ENCODE data around the gene F11. TPM values are rescaled to one million over a fixed set of nuclear protein-coding genes. Genes with fewer than 3 reads are reported as not detected.

The F11 gene
- total and polyA plus RNA-seq, 2 of the 13 experiments (the other 11 are each of a cell fraction or from before 2014, with no cell fraction given), result 35.1 to 58.0 TPM

DNA sequence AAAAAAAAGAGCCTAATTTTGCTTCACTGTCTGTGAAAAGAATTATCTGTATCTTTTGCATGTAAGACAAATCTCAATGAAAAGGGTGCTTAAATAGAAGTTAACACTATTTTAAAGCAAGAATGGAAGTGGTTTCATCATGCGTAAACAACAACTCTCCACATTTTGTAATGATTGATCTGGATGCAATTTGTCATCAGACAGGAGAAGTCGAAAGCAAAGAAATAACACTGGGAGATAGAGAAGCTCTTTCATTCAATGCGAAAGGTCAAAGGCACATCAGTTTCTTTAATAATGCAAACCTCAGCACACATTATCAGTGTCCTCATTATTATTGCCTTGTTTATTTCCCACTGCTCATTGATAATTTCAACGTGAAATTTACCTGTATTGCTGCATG, 29.9 kb upstream of the F11 start:
- Histone ChIP-seq H3K4me1 (ENCODE audit: insufficient read depth, low read length) (no peaks in the 10 kb centered on the region), H3K27ac (ENCODE audit: extremely low read length, insufficient read depth, low read length) (no peak overlapping the region), H3K79me2 (ENCODE audit: insufficient read depth, low read length) (no peaks in the 10 kb centered on the region), H3K4me2 (ENCODE audit: low read depth, low read length) (no peak overlapping the region), H4K20me1 (ENCODE audit: insufficient read depth, low read length) (no peaks in the 10 kb centered on the region), H3K4me3 (replicated peaks in 1 of 3; ENCODE audit: insufficient read depth in 1 of 3, low read depth in 2 of 3, low read length in 3 of 3) (no peak overlapping the region), H2AFZ (ENCODE audit: low read length) (no peak overlapping the region), H3K27me3 (ENCODE audit: control insufficient read depth in 1 of 2, insufficient read depth in 2 of 2, low read length in 2 of 2) (no peaks in the 10 kb centered on the region; a peak in 1 of 5 replicates), H3K36me3 (replicated peaks in 1 of 2; ENCODE audit: control insufficient read depth in 1 of 2, insufficient read depth in 2 of 2, low read length in 2 of 2) (no peaks in the 10 kb centered on the region), H3K9ac (ENCODE audit: insufficient read depth, low read depth, low read length) (no peak overlapping the region), H3K9me3 (ENCODE audit: low read length) (no peaks in the 10 kb centered on the region)
- no peak for DNase-seq (ENCODE audit: low spot score)
- WGBS (ENCODE audit: low lambda C conversion rate), result 59% methylated on average over 4 of the region's 4 CpGs
- TF ChIP-seq, protein P1, sequence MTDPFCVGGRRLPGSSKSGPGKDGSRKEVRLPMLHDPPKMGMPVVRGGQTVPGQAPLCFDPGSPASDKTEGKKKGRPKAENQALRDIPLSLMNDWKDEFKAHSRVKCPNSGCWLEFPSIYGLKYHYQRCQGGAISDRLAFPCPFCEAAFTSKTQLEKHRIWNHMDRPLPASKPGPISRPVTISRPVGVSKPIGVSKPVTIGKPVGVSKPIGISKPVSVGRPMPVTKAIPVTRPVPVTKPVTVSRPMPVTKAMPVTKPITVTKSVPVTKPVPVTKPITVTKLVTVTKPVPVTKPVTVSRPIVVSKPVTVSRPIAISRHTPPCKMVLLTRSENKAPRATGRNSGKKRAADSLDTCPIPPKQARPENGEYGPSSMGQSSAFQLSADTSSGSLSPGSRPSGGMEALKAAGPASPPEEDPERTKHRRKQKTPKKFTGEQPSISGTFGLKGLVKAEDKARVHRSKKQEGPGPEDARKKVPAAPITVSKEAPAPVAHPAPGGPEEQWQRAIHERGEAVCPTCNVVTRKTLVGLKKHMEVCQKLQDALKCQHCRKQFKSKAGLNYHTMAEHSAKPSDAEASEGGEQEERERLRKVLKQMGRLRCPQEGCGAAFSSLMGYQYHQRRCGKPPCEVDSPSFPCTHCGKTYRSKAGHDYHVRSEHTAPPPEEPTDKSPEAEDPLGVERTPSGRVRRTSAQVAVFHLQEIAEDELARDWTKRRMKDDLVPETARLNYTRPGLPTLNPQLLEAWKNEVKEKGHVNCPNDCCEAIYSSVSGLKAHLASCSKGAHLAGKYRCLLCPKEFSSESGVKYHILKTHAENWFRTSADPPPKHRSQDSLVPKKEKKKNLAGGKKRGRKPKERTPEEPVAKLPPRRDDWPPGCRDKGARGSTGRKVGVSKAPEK (CRISPR knock-in tag; IDR thresholded peaks at IDR 0.05; ENCODE audit: borderline replicate concordance), result no peak
- TF ChIP-seq, protein P2, sequence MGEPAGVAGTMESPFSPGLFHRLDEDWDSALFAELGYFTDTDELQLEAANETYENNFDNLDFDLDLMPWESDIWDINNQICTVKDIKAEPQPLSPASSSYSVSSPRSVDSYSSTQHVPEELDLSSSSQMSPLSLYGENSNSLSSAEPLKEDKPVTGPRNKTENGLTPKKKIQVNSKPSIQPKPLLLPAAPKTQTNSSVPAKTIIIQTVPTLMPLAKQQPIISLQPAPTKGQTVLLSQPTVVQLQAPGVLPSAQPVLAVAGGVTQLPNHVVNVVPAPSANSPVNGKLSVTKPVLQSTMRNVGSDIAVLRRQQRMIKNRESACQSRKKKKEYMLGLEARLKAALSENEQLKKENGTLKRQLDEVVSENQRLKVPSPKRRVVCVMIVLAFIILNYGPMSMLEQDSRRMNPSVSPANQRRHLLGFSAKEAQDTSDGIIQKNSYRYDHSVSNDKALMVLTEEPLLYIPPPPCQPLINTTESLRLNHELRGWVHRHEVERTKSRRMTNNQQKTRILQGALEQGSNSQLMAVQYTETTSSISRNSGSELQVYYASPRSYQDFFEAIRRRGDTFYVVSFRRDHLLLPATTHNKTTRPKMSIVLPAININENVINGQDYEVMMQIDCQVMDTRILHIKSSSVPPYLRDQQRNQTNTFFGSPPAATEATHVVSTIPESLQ (CRISPR knock-in tag; conservative IDR thresholded peaks at IDR 0.05), result no peak
- TF ChIP-seq, protein P3, sequence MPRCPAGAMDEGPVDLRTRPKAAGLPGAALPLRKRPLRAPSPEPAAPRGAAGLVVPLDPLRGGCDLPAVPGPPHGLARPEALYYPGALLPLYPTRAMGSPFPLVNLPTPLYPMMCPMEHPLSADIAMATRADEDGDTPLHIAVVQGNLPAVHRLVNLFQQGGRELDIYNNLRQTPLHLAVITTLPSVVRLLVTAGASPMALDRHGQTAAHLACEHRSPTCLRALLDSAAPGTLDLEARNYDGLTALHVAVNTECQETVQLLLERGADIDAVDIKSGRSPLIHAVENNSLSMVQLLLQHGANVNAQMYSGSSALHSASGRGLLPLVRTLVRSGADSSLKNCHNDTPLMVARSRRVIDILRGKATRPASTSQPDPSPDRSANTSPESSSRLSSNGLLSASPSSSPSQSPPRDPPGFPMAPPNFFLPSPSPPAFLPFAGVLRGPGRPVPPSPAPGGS (CRISPR knock-in tag; IDR thresholded peaks at IDR 0.05), result no peak
- no peak for TF ChIP-seq RFX3 (CRISPR knock-in tag; IDR thresholded peaks at IDR 0.05)
- TF ChIP-seq KMT2A (CRISPR knock-in tag; IDR thresholded peaks at IDR 0.05), result no peak
- no peak for TF ChIP-seq TP53 (CRISPR knock-in tag; conservative IDR thresholded peaks at IDR 0.05)
- TF ChIP-seq MIER2 (CRISPR knock-in tag; IDR thresholded peaks at IDR 0.05), result no peak
- TF ChIP-seq ZNF709 (CRISPR knock-in tag; IDR thresholded peaks at IDR 0.05), result no peak
- TF ChIP-seq ZNF652 (CRISPR knock-in tag; IDR thresholded peaks at IDR 0.05; ENCODE audit: borderline replicate concordance, low read depth), result no peak
- TF ChIP-seq, protein P4, sequence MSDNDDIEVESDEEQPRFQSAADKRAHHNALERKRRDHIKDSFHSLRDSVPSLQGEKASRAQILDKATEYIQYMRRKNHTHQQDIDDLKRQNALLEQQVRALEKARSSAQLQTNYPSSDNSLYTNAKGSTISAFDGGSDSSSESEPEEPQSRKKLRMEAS (IDR thresholded peaks at IDR 0.05), result no peak
- TF ChIP-seq ZFP36 (IDR thresholded peaks at IDR 0.05; ENCODE audit: borderline replicate concordance, low read depth, low read length, partially characterized antibody), result no peak
- no peak for ATAC-seq
- no TSS peak for BruUV-seq (replicated peaks)
- in situ Hi-C loops (cut with HindIII; ENCODE audit: extremely low pct_ligation_motif_present, low pct_unique_long_range_greater_than_20kb) (no loop called here), intact Hi-C loops (cut with micrococcal nuclease; ENCODE audit: unreplicated experiment) (no loop called here)
- POLR2A ChIA-PET, result no interaction called here
- CTCF ChIA-PET (ENCODE audit: low intra/inter-chr PET ratio, low total read pairs), result no interaction called here
- no peak for FAIRE-seq

Data from HepG2 (cell line).